ENCODE results near the gene ACVR1B.

DNA sequence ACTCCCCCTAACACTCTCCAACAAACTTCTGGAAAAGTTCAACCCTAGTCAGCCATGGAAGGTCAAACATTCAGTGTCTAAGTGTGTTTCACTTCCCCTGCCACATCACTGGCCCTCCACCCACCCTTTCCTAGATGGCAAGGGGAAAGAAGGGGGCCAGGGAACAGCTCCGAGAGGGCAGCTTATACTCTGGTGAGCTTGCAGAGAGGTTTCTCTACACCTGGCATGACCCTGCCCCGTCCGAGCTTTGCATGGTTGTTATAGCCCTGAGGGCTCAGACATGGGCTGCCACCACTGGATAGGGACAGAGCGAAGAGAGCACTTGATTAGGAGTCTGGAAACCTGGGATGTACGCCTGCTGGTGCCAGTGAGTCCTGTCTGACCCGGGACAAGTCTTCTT is 40.2 kb upstream of the ACVR1B start:
- TF ChIP-seq, protein P1, sequence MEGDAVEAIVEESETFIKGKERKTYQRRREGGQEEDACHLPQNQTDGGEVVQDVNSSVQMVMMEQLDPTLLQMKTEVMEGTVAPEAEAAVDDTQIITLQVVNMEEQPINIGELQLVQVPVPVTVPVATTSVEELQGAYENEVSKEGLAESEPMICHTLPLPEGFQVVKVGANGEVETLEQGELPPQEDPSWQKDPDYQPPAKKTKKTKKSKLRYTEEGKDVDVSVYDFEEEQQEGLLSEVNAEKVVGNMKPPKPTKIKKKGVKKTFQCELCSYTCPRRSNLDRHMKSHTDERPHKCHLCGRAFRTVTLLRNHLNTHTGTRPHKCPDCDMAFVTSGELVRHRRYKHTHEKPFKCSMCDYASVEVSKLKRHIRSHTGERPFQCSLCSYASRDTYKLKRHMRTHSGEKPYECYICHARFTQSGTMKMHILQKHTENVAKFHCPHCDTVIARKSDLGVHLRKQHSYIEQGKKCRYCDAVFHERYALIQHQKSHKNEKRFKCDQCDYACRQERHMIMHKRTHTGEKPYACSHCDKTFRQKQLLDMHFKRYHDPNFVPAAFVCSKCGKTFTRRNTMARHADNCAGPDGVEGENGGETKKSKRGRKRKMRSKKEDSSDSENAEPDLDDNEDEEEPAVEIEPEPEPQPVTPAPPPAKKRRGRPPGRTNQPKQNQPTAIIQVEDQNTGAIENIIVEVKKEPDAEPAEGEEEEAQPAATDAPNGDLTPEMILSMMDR (conservative IDR thresholded peaks at IDR 0.05) = no peak
- TF ChIP-seq EZH2 (IDR thresholded peaks at IDR 0.05; ENCODE audit: low read depth) = no peak

All from PC-9 (cell line).